Fibroblast of peridontal ligament (primary cell): ENCODE data around the gene IQSEC3.
"Not testable (repeated sequence)": the region's sequence is repeated elsewhere in the genome, so short reads cannot be mapped to it uniquely, and the experiment has no call there.

ENCODE experiments used
- DNase-seq: peaks from one replicate; pipeline ENCODE4 v3.0.0-alpha.2; 2010; ENCODE audit errors: extremely low read depth

The IQSEC3 gene

DNA sequence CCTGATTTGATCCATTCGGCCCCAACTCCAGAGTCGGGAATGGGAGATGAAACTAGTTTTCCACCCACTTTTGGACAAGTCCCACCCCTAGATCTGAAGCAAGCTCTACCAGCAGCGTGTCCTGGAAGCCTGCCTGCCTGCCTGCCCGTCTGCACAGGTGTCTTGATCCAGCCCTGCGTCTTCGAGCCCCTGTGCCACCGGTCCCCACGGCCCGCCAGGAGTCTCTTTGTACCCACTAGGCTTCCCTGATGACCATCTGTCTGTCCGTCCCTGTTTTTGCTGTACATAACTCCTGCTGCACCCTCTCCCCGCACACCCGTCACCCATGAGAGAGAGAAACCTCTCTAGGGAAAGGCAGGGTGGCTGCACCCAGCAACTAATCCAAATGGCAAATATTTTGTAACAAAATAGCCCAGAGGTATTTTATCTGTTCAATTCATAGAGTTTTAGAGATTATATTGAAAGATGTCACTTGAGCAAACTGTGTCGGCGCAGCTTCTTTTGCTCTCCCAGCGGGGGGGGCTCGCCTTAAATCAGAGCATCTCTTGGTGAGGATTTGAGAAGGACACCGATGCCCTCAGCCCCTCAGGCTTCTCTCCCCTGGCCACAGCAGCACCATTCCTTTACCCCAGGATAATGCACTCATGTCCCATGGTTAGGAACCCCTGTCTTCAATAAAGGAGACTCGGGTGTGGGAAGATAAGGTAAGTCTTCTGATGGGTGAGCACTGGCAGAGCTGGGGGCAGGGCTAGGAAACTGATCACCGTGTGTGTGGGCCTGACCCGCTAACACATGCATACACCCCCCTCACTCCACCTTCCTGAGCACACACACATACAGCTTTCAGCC is 111.6 kb downstream of the IQSEC3 start:
- no peak for DNase-seq

DNA sequence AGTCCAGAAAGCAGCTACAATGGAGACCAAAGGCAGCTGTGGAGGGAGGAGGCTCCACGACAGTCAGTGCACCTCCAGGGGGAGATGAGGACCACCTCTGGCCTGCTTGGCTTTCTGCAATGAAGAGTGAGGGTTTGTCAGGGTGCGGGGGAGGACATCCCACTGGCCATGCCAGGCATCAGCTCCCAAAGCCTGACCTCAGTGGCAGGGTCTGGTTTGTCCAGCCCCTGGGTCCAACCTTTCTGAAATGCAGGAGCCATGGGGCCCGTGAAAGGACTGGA is 112.2 kb downstream of the IQSEC3 start:
- DNase-seq = no peak

DNA sequence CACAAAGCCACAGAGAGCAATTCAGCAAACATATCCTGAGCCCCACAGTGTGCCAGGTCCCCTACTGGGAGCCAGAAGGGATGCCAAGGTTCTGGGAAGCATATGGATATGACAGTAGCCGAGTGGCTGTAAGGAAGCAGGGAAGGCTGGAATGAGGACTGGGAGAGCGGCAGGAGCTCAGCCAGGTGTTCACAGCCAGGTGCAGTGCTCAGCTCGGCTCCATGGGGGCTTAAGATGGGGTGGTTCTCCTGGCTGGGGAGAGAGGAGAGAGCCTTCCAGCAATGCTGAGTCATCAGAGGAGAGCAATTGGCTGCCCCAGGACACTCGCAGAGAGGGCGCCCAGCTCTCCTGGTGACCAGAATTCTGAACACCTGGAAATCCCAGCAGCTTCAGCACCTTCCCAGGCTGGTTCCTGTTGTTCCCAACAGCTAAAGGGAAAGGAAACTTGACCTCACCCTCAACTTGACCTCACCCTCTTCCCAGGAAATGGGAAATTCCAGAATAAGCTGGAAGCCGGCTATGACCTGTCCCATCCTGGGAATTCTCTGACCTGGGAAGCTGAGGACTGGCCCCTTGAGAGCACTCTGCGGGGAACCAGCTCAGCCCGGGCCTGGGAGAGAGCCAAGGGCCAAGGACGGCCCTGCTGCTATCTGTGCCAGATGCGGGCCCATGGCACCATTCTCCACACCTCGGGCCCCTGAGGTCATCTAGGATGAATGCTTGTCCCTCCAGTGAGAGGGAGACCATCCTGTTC is 112.7 kb downstream of the IQSEC3 start:
- no peak for DNase-seq

DNA sequence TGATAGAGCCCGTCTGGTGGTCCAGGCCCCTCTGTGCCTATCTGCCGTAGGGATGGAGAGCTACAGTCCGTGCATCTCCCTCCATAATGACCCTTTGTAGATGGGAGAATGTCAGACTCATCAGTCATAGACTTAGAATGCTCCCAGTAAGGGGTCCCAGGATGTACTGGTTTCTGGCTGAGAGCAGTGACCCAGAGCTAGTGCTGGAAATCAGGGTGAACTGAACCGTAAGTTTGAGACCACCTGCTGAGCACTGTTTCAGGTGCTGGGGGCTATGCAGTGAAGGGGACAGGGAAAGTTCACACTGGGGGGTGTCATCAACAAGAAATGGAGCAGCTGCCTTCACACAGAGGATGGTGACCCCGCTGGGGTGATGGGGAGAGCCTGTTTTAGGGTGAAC is 113.3 kb downstream of the IQSEC3 start:
- DNase-seq = no peak

DNA sequence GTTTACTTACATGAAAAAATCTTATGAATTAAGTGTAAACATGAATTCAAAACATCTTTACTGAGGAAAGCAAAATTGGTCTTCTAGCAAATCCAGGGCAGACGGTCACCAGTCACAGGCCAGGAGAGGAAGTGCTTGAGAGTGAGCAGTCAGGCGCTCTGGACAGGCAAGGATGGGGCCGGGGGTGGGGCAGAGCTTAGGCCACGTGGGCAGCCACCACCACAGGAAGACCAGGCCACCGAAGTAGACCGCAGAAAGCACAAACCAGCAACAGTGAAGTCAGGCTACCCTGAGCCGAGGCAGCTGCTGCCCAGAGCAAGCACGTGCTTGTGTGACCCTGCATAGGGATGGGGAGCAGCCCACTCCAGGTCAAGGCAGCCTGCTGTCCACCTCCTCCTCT is 113.9 kb downstream of the IQSEC3 start:
- no peak for DNase-seq

DNA sequence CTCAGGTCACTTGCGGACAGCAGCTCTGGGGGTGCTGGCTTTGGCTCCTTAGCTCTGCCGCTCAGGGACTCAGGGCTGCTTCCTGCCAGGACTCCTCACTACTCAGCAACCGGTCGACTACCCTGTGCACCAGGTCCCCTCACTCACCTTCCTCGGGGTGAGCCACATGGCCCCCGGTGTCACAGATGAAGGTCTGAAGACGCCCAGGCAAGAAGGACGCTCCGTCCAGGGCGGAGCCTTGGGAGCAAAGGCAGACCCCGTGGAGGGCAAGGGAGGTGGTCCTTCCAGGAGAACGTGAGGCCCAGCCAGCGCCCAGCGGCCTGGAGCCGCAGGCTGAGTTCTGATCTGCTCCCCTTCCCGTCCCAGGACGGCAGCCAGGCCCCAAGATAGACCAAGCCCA is 115.4 kb downstream of the IQSEC3 start:
- no peak for DNase-seq

DNA sequence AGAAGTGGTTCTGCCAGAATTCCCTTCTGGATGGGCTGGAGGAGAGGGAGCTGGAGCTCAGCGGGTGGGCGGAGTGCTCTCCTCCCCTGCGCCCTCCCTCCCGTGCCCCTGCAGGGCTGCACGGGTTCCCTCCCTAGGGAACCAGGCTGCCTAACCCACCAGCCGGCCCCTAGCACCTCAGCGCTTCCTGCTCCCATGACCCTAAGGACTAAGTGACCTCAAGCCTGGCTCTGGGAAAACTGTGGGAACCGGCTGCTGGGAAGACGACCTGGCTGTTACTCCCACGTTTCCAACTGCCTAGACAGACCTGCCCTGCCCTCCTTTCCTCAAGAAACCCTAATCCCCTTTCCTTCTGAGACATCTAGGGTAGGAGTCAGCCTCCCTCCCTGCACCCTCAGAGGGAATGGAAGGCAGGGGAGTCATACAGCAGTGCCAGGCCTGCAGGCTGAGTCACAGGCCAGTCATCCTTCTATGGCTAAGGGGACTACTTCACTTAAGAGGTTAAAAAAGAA is 115.9 kb downstream of the IQSEC3 start:
- DNase-seq = peak; percentile 52

DNA sequence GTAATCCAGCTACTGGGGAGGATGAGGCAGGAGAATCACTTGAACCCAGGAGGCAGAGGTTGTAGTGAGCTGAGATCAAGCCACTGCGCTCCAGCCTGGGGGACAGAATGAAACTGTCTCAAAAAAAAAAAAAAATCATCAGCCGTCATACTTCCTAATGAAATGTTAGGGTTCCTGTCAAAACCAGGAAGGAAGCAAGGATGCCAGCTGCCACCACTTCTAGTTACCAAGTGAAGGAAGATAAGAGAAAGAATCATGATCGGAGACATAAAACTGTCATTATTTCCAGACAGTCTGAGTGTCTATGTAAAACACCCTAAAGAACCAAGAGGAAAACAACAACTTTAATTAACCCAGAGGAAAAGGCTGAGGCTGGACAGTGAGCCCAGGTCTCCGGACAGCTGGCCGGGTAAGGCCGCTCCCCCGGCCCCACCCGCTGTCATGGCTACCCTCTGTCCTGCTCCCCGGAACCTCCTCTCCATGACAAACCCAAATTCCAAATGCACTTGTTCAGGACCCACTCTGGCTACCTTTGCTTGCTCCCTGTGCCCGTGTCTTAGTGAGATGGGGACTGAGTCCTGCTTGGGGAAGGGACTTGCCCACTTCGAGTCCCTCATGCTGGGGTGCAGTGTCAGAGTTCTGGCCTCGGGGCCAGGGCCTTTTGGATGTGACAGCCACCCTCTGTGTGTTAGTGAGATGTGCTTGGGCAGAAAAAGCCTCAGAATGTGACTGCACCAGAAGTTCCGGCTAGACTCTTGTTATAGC is 118.4 kb downstream of the IQSEC3 start:
- DNase-seq = no peak

DNA sequence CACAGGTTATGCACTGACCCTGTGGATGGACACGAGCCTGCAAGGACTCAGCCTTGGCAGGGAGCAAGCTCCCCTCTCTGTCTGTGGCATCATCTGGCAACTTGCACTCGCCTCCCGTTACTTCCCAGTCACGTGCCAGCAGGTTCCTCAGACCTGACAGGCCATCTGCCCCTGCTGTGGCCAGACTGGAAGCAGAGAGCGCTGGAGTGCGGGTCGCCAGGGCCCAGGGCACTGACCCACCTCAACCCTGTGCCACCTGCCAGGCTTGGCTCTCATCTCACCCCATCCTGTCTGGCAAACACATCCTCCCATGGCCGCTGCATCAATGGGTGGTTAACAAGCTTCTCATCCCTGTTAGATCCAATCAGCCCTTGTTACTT is 119.0 kb downstream of the IQSEC3 start:
- no peak for DNase-seq

DNA sequence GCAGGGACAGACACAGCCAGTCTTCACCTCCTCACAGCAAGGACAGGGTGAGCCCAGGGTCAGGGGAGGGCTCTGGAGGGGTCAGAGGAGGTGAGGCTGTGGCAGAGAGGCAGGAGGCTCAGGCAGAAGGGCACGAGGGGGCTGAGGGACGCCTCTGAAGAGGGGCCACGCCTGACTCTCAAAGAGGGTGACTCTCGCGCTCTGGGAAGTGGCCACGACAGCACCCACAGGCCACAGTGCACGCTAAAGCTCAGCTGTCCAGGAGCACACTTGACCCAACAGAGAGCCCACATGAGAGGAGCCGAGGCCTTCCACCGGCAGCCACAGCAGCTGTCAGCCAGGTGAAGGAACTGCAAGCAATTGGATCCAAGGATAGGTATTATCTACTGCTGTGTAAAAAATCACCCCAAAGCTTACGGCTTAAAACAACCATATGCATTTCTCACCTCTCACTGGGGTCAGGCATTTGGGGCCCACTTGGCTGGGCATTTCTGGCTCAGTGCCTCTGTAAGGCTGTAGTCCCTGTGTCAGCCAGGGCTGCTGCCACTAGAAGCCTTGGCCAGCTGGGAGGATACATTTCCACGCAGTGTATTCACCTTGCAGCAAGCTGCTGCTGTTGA is 119.5 kb downstream of the IQSEC3 start:
- DNase-seq = no peak

DNA sequence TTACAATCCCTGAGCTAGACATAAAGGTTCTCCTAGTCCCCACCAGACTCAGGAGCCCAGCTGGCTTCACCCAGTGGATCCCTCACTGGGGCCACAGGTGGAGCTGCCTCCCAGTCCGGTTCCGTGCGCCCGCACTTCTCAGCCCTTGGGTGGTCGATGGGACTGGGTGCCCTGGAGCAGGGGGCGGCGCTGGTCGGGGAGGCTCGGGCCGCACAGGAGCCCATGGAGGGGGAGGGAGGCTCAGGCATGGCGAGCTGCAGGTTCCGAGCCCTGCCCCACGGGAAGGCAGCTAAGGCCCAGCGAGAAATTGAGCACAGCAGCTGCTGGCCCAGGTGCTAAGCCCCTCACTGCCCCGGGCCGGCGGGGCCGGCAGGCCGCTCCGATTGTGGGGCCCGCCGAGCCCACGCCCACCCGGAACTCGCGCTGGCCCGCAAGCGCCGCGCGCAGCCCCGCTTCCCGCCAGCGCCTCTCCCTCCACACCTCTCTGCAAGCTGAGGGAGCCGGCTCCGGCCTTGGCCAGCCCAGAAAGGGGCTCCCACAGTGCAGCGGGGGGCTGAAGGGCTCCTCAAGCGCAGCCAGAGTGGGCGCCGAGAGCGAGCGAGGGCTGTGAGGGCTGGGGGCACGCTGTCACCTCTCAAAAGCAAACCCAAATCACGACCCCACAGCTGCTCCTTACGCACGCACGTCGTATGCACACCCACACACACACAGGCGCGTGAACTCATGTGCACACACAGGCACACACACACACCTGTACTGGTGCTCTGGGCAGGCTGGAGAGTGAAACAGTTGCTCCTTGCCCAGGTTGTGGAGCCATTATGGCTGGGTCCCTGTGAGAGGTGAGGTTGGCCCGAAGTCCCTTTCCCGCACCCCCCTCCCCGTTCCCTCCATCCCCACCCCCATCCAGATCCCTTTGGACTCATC is 121.7 kb downstream of the IQSEC3 start:
- DNase-seq = not testable (repeated sequence)

DNA sequence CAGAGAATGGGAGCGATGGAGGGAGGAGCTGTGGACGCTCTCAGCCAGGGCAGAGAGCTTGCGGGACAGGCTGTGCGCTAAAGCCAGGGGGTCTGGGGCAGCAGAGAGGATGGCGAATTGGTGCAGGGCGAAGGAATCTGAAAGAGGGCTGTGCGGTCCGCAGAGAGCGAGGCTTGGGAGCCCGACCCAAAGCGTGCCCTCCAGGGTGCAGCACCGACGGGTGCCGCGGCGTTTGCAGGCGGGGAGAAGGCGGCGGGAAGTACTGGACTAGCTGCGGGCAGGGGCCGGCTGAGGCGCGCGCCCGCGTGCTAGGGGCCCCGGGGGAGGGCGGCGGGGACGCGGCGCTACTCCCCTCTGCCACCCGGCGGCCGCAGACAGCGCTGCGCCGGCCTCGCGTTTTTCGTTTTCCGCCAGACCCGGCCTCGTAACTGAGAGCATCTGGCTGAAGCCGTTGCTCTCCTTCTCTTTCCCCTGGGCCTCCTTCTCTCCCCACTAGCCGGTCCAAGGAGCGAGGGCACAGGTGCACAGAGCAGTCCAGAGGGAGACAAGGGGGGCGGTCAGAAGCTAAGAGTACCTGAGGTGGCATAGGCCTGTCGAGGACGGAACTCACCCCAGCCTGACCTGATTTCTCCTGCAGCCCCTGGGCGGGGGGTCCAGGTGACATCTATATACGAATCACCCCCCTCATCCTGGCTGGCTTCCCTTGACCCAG is 122.5 kb downstream of the IQSEC3 start:
- DNase-seq = peak; percentile 32

DNA sequence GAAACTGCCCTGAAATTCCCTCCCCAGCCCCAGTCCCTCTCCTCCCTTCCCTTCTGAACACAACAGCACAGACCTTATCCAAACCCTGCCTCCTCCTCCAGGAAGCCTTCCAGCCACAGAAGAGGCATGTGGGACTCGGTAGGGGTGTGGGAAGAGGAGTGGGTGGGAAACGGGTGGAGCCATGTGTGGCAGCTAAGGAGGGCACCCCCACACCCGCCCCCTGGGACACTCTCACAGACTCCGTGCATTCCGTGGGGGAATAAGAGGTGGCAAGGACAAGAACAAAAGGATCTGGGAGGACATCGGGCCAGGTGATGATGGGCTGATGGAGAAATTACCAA is 123.0 kb downstream of the IQSEC3 start:
- no peak for DNase-seq

DNA sequence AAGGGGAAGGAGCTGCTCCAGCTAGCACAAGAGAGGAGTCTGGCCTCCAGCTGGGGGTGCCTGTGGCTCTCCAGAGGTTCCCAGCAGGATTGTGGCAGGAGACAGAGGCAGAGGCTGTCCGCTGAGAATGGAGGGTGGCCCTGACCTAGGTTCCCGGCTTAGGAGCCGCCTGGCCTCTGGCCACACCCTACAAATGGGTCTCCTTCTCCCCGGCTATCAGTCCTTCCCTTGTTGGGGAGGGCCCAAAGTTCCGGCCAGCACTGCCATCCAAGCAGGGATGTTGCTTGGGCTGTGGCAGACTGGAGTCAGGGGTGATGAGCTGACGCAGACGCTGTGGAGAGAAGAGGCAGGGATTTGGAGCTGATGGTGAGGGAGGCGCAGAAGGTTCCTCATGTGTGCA is 124.3 kb downstream of the IQSEC3 start:
- DNase-seq = no peak

DNA sequence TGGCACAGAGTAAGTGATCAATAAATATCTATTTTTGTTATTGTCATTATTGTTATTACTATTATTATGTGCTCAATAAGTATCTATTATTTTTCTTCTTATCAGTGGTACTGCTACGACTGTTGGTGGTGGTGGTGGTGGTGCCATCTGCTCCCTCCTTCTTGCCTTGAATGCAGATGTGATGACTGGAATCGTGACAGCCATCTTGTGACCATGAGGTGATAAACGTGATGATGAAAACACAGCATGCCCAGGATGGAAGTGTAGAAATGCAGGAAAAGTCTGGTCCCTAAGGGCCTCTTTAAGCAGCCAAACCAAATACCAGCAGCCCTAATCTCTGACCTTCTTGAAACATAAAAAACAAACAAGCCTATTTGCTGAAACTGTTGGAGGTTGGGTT is 125.0 kb downstream of the IQSEC3 start:
- no peak for DNase-seq

DNA sequence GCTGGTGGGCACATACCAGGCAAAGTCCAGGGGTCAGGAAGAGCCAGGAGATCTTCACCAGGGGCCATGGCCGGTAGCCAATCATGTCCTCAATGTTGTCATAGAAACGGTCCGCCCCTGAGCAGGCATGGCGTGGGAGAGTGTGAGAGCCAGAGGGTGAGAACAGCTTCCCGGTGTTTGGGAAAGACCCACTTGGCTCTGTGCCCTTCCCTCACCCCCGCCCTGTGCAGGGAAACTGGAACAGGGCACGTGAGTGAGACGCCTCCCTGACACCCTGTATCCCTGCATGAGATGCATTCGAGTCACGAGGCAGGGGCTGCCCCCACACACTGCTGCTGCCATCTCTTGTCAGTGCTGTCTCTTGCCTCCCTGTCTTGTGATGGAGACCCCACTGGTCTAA is 126.7 kb downstream of the IQSEC3 start:
- no peak for DNase-seq

DNA sequence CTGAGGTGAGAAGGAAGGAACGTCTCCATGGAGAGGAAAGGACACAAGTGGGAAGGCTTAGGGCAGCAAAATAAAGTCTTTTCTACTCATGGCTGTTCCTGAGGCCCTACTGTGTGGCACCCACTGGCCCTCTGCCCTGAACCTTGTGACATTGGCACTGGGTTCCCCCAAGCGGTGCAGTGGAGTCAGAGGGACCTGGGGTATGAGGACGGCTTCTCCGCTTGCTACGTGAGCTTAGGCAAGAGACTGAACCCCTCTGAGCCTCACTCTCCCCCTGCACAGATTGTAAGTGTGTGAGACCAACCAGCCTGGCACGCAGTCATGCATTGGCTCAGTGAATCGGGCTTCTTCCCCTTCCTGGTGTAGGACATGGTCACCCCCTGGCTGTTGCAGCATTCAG is 127.7 kb downstream of the IQSEC3 start:
- no peak for DNase-seq

DNA sequence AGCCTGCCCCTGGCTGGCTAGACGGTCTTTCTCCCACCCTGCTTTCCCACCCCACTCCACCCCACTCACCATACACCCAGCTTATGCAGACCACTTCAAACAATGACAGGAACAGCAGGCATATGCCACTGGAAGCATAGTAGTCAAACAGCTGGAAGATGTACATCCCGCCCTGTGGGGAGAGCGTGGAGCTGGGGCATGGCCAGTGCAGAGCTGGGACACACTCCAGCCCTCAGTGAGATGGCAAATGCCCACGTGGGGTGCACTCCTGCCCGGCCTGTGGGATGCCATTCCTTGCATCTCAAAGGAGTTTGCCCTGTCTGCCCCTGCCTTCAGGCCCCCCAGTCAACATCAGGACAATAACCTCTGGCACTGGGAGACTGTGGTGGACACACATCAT is 128.6 kb downstream of the IQSEC3 start:
- DNase-seq = no peak

DNA sequence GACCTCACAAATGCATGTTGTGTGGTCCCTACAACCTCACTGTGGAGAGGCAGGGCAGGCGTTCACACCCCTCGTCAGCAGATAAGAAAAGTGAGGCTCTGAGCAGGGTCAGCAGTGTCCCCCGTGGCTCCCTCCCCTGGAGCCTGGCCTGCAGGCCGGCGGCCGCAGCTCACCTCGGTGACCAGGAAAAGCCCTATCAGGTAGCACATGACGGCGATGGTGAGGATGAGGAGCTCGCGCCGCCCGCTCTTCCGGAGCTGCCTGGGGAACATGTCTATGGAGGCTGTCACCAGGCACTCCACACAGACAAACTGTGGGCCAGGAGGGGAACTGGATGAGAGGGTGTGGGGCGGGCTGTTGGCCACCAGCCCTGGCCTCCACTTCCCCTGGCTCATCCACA is 129.4 kb downstream of the IQSEC3 start:
- DNase-seq = no peak

DNA sequence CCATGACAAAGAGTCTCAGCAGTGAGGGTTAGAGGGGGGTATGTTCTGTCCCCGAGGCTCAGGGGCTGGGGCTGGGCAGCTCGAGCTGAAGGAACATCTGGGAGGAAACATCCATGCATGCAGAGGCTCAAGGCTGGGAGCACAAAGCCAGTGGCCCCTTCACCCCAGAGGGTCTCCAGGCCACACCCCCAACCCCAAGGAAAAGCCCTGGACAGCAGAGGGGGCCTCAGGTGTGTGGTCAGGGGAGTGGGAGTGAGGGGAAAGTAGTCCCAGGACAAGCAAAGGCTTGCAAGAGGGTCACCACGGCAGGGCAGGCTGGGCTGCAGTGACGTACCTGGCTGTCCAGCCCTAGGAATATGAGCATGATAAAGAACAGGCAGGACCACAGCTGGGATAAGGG is 129.9 kb downstream of the IQSEC3 start:
- DNase-seq = no peak

DNA sequence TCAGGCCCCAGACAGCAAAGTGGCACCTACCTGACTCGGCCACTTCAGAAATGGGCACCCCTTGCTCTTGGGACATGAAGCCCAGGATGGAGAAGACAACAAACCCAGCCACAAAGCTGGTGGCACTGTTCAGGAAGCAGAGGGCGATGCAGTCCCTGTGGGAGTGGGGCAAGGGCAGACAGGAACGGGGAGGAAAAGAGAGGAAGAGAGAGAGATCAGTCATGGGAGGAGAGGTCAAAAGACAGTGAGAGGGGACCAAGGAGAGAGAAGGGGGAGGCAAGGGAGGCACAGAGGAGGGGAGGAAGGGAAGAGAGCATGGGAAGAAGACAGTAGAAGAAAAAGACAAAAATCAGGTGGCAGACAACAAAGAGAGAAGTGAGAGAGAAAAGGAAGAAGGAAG is 130.8 kb downstream of the IQSEC3 start:
- DNase-seq = no peak
